Type B pancreatic cell (in vitro differentiated cells): Measurements from ENCODE around the gene GMPPB. TPM values are rescaled to one million over a fixed set of nuclear protein-coding genes. Genes with fewer than 3 reads are reported as not detected.

ENCODE experiments used
- DNase-seq: peaks from one replicate; pipeline ENCODE4 v3.0.0; 2021; ENCODE audit warnings: mixed read lengths; ENCODE audit not compliant: unreplicated experiment; ENCODE audit errors: extremely low spot score
- H3K27ac Mint-ChIP-seq: 2 replicates; pipeline ENCODE4 v1.8.0; 2021; ENCODE audit warnings: mild to moderate bottlenecking, mixed read lengths
- H3K27me3 Mint-ChIP-seq: 2 replicates; pipeline ENCODE4 v1.8.0; 2021; ENCODE audit warnings: mixed read lengths
- H3K36me3 Mint-ChIP-seq: 2 replicates; pipeline ENCODE4 v1.8.0; 2021; ENCODE audit warnings: mixed read lengths
- H3K4me1 Mint-ChIP-seq: one replicate; pipeline ENCODE4 v1.8.0; 2021; ENCODE audit warnings: mixed read lengths; ENCODE audit not compliant: unreplicated experiment
- H3K4me3 Mint-ChIP-seq: 2 replicates; pipeline ENCODE4 v1.8.0; 2021; ENCODE audit warnings: mild to moderate bottlenecking, mixed read lengths
- H3K9me3 Mint-ChIP-seq: 2 replicates; pipeline ENCODE4 v1.8.0; 2021; ENCODE audit warnings: mixed read lengths
- total RNA-seq: library from RNA; stranded (reverse); gene quantifications from 2 replicates; pipeline ENCODE4 v1.2.1, GENCODE V29; 2021; ENCODE audit warnings: low replicate concordance
- TF ChIP-seq, protein P1 (sequence below): fragments of 200-600 bp; sonication (generic); conservative IDR thresholded peaks from 2 replicates; pipeline ENCODE4 v1.5.0; 2021; ENCODE audit warnings: antibody characterized with exemption, mild to moderate bottlenecking

The GMPPB gene
- total RNA-seq, 1 donor from 2014 or later, result 41.9 TPM

DNA sequence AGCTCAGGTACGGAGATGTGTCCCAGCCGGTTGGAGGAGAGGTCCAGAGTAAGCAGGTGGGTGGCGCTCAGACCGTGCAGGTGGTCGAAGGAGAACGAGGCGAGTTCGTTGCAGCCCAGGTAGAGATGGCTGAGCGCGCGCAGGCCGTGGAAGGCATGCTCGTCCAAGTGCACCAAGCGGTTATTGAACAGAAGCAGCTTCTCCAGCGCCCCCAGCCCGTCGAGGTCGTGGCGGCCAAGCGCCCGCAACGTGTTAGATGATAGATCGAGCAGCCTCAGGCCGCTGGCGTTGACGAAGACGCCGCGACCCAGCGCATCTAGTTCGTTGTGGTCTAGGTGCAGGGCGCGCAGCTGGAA lies 4.9 kb downstream of the GMPPB start:
- Mint-ChIP-seq H3K9me3 (no peaks in the 10 kb centered on the region), H3K36me3 (no peaks in the 10 kb centered on the region), H3K4me1 (peaks cover 13% of the 10 kb centered on the region), H3K27ac (peak overlapping the region; percentile 92), H3K4me3 (peak overlapping the region; percentile 85), H3K27me3 (no peaks in the 10 kb centered on the region)
- TF ChIP-seq, protein P1, sequence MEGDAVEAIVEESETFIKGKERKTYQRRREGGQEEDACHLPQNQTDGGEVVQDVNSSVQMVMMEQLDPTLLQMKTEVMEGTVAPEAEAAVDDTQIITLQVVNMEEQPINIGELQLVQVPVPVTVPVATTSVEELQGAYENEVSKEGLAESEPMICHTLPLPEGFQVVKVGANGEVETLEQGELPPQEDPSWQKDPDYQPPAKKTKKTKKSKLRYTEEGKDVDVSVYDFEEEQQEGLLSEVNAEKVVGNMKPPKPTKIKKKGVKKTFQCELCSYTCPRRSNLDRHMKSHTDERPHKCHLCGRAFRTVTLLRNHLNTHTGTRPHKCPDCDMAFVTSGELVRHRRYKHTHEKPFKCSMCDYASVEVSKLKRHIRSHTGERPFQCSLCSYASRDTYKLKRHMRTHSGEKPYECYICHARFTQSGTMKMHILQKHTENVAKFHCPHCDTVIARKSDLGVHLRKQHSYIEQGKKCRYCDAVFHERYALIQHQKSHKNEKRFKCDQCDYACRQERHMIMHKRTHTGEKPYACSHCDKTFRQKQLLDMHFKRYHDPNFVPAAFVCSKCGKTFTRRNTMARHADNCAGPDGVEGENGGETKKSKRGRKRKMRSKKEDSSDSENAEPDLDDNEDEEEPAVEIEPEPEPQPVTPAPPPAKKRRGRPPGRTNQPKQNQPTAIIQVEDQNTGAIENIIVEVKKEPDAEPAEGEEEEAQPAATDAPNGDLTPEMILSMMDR, result no peak
- DNase-seq, result peak; percentile 68

DNA sequence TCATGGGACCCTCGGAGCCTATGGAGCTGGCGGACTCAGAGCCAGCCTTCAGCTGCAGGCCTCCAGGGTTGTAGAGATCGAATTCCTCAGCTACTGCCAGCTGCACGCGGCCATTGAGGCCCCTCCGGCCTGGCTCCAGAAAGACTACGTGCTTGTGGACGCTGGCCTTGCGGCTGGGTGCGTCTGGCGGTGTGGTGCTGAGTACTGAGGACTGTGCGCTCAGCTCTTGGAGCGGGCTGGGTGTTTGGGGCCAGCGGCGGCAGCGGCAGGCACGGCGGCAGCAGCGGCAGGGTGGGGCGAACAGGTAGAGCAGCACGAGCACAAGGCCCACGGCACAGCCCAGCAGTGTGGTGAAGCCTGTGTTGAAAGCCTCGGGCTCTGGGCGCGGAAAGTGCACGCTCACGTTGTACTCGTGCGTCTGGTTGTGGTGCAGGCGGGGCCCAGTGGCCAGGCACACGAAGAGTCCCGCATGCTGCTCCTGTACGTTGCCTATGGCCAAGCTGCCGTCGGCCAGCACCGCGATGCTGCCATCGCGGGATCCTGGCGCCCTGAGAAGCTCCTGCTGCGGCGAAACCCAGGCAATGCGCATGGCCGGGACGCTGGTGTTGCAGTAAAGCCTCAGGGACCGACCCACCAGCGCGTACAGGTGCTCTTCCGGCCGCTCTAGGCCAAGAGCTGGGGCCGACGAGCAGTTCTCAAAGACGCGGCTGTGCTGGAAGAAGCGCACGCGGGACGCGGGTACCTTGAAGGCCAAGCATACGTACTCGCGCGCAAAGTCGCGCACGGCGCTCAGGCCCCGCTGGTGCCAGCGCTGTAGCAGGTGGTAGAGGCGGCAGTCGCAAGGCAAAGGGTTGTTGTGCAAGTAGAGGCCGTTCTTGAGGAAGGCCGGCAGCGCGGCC lies 5.5 kb downstream of the GMPPB start:
- H3K27ac Mint-ChIP-seq, result peak overlapping the region; percentile 92
- H3K36me3 Mint-ChIP-seq, result no peaks in the 10 kb centered on the region
- no peaks in the 10 kb centered on the region for H3K9me3 Mint-ChIP-seq
- peak overlapping the region; percentile 85 for H3K4me3 Mint-ChIP-seq
- peaks cover 13% of the 10 kb centered on the region for H3K4me1 Mint-ChIP-seq
- DNase-seq, result peak; percentile 68
- H3K27me3 Mint-ChIP-seq, result no peaks in the 10 kb centered on the region
- TF ChIP-seq, protein P1, result no peak

DNA sequence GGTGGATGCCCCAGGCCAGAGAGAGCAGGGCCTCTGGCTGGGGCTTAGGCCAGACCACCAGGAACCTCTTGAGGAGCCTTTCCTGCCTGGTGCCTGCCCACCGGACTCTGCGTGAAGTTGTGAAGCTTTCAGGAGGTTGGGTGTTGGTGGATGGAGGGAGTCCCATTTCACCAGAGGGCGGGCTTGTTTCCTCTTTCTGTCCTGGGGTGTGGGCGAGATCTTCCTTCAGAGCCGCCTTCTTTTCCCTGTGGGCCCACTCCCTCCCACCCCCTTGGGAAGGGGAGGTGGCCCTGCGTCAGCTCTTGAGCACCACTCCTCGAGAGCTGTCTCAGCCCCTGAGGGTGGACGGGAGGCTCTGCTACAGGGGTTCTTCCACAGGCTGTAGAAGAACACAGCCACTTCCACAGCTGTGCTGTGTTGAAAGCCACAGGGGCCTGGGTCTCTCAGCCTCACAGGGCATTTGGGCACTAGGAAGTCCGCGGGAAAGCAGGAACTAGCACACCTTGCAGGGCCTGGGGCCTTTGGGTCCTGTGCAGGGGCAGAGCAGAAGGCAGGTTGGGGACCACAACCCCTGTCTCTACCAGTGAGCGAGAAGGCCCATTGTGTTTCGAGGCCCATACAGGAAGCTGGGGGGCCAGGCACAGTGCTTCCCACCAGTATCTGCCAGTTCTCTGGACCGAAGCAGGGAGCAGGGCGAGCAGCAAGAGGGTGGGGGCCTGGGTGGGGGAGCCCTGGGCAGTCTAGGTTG lies 6.4 kb downstream of the GMPPB start:
- TF ChIP-seq, protein P1, result no peak
- Mint-ChIP-seq H3K27me3 (no peaks in the 10 kb centered on the region), H3K4me3 (peak overlapping the region; percentile 55), H3K27ac (no peak overlapping the region), H3K9me3 (no peaks in the 10 kb centered on the region), H3K36me3 (no peaks in the 10 kb centered on the region), H3K4me1 (peaks cover 9% of the 10 kb centered on the region)
- DNase-seq, result no peak

DNA sequence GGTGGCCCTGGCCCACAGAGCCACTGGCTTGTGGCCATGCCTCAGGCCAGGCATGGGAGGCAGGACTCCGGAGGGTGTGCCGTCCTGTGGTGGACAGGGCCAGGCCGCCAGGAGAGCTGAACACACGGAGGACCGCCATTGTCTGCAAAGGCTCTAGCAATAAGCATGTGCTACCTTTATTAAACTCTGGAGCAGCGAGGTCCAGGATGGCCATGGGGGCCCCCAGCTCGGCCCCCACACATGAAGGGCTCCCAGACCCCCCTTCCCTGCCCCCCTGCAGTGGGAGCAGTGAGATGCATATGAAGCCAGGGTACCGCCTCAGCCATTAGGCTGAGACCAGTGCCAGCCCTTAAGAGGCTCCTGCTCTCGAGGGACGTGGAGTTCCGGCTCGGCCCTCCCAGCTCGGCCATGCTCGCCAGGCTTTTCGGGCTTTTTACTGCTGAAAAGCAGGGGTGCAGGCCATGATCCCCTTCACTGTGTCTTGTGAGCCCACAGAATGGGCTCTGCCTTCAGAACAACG lies 7.0 kb downstream of the GMPPB start:
- TF ChIP-seq, protein P1, result no peak
- Mint-ChIP-seq H3K9me3 (no peaks in the 10 kb centered on the region), H3K4me1 (peaks cover 8% of the 10 kb centered on the region), H3K27me3 (no peaks in the 10 kb centered on the region), H3K27ac (no peak overlapping the region), H3K4me3 (no peak overlapping the region), H3K36me3 (no peaks in the 10 kb centered on the region)
- DNase-seq, result no peak

DNA sequence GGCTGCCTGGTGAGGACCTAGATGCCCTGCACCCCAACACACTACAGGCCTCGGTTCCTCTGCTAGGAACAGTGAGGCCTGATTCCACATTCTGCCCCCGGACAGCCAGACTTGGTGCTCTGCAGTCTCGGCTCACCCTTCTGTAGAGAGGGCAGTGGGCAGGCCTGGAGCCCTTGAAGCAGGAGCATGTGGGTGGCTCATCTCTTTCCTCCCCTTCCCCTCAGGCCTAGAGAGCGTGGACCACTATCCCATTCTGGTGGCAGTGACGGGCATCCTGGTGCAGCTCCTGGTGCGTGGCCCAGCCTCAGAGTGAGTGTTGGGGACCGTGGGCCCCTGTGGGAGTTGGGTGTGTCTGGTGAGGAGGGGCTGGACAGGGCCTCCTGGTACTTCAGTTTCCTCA lies 7.6 kb downstream of the GMPPB start:
- peak; percentile 68 for DNase-seq

More for the DNA sequence above, 7.6 kb downstream of the GMPPB start:
- TF ChIP-seq, protein P1, result no peak
- no peaks in the 10 kb centered on the region for H3K36me3 Mint-ChIP-seq
- H3K27ac Mint-ChIP-seq, result no peak overlapping the region
- peaks cover 8% of the 10 kb centered on the region for H3K4me1 Mint-ChIP-seq
- H3K9me3 Mint-ChIP-seq, result no peaks in the 10 kb centered on the region
- H3K27me3 Mint-ChIP-seq, result no peaks in the 10 kb centered on the region
- H3K4me3 Mint-ChIP-seq, result no peak overlapping the region
